Neural cell (in vitro differentiated cells): Measurements from ENCODE around the gene SUN1. TPM values are rescaled to one million over a fixed set of nuclear protein-coding genes. Genes with fewer than 3 reads are reported as not detected.
"Not testable (repeated sequence)": the region's sequence is repeated elsewhere in the genome, so short reads cannot be mapped to it uniquely, and the experiment has no call there.

Experiments used
- H2AFZ ChIP-seq: fragments of 200-600, 300-800 bp; sonication (generic), shearing (Covaris generic); 2 replicates; pipeline ENCODE4 v1.6.0; 2014; ENCODE audit warnings: low read depth, mild to moderate bottlenecking, antibody characterized with exemption, low read length, moderate library complexity
- H3F3A ChIP-seq: fragments of 200-600 bp; shearing (Covaris generic); 2 replicates; pipeline ENCODE4 v1.6.1; 2016; ENCODE audit warnings: mild to moderate bottlenecking, moderate library complexity, mixed read lengths, antibody characterized with exemption, low read length; ENCODE audit not compliant: insufficient read depth, poor library complexity, severe bottlenecking
- H3K27ac ChIP-seq: fragments of 200-600, 300-800 bp; sonication (generic), shearing (Covaris generic); 2 replicates; pipeline ENCODE4 v1.5.1; 2014; ENCODE audit warnings: mild to moderate bottlenecking, low read length, moderate library complexity
- H3K27me3 ChIP-seq: fragments of 300-800, 200-600 bp; sonication (generic), shearing (Covaris generic); 2 replicates; pipeline ENCODE4 v1.6.0; 2014; ENCODE audit warnings: mild to moderate bottlenecking, low read depth, low read length, moderate library complexity; ENCODE audit not compliant: insufficient read depth
- H3K36me3 ChIP-seq: fragments of 300-800, 200-600 bp; sonication (generic), shearing (Covaris generic); 2 replicates; pipeline ENCODE4 v1.5.1; 2014; ENCODE audit warnings: mild to moderate bottlenecking, antibody characterized with exemption, low read length, moderate library complexity; ENCODE audit not compliant: insufficient read depth
- H3K4me2 ChIP-seq: fragments of 300-800, 200-600 bp; sonication (generic), shearing (Covaris generic); 2 replicates; pipeline ENCODE4 v1.6.0; 2014; ENCODE audit warnings: mild to moderate bottlenecking, low read length
- H3K4me3 ChIP-seq: fragments of 300-800, 200-600 bp; sonication (generic), shearing (Covaris generic); 2 replicates; pipeline ENCODE4 v1.5.1; 2014; ENCODE audit warnings: mild to moderate bottlenecking, low read length, moderate library complexity
- H3K79me2 ChIP-seq: fragments of 200-600 bp; shearing (Covaris generic); replicated peaks from 2 replicates; pipeline ENCODE4 v1.6.0; 2014; ENCODE audit warnings: mild to moderate bottlenecking, low read length, moderate library complexity; ENCODE audit not compliant: insufficient read depth
- H3K9ac ChIP-seq: fragments of 300-800, 200-600 bp; sonication (generic), shearing (Covaris generic); 2 replicates; pipeline ENCODE4 v1.6.1; 2016; ENCODE audit warnings: mild to moderate bottlenecking, low read length, mixed read lengths
- H3K9me2 ChIP-seq: fragments of 200-600 bp; shearing (Covaris generic); 2 replicates; pipeline ENCODE4 v1.6.1; 2016; ENCODE audit warnings: mild to moderate bottlenecking, low read length, mixed read lengths; ENCODE audit not compliant: insufficient read depth
- H3K9me3 ChIP-seq: fragments of 200-600, 300-800 bp; sonication (generic), shearing (Covaris generic); 2 replicates; pipeline ENCODE4 v1.6.1; 2016; ENCODE audit warnings: mild to moderate bottlenecking, mixed run types, low read length, moderate library complexity, mixed read lengths
- H4K20me1 ChIP-seq: fragments of 200-600 bp; shearing (Covaris generic); 2 replicates; pipeline ENCODE4 v1.6.1; 2016; ENCODE audit warnings: mild to moderate bottlenecking, mixed run types; ENCODE audit not compliant: insufficient read depth
- CTCF ChIP-seq: fragments of 450-650 bp; IDR thresholded peaks from 2 replicates; pipeline ENCODE4 v1.5.1; 2014; ENCODE audit warnings: antibody characterized with exemption, mild to moderate bottlenecking, moderate library complexity; ENCODE audit not compliant: poor library complexity, severe bottlenecking
- EP300 ChIP-seq: fragments of 450-650 bp; conservative IDR thresholded peaks from 2 replicates; pipeline ENCODE4 v1.6.1; 2014; ENCODE audit warnings: antibody characterized with exemption, mild to moderate bottlenecking, moderate library complexity; ENCODE audit not compliant: poor library complexity, severe bottlenecking
- EZH2 ChIP-seq: fragments of 200-600, 300-800 bp; shearing (Covaris generic), sonication (generic); IDR thresholded peaks from 2 replicates; pipeline ENCODE4 v1.6.1; 2014; ENCODE audit warnings: antibody characterized with exemption, low read length, borderline replicate concordance, mild to moderate bottlenecking; ENCODE audit not compliant: insufficient read depth, poor library complexity, severe bottlenecking
- MXI1 ChIP-seq: fragments of 450-650 bp; conservative IDR thresholded peaks from 2 replicates; pipeline ENCODE4 v1.6.1; 2014; ENCODE audit warnings: antibody characterized with exemption, mild to moderate bottlenecking; ENCODE audit not compliant: poor library complexity, severe bottlenecking
- POLR2AphosphoS5 ChIP-seq: IDR thresholded peaks from 2 replicates; pipeline ENCODE4 v1.6.1; 2012
- RAD21 ChIP-seq: fragments of 450-650 bp; conservative IDR thresholded peaks from 2 replicates; pipeline ENCODE4 v1.6.1; 2014; ENCODE audit warnings: antibody characterized with exemption, mild to moderate bottlenecking, moderate library complexity
- REST ChIP-seq: IDR thresholded peaks from 2 replicates; pipeline ENCODE4 v1.6.1; 2012; ENCODE audit warnings: borderline replicate concordance
- SMC3 ChIP-seq: fragments of 450-650 bp; conservative IDR thresholded peaks from 2 replicates; pipeline ENCODE4 v1.6.1; 2014; ENCODE audit warnings: antibody characterized with exemption, mild to moderate bottlenecking, moderate library complexity; ENCODE audit not compliant: poor library complexity
- TAF1 ChIP-seq: IDR thresholded peaks from 2 replicates; pipeline ENCODE4 v1.6.1; 2012; ENCODE audit warnings: low read depth
- polyA plus RNA-seq: library from polyadenylated mRNA; depleted of rRNA; stranded (reverse); fragments of >200 nt; gene quantifications from 2 replicates; pipeline ENCODE4 v1.2.3, GENCODE V29; 2014

SUN1 gene
- polyA plus RNA-seq, 1 donor from 2014 or later = 309 TPM

GRCh38 chr7:802500-803242 lies 29.6 kb upstream of the SUN1 start:
- Histone ChIP-seq H3K4me3 (no peak overlapping the region), H3K27me3 (no peaks in the 10 kb centered on the region), H4K20me1 (no peaks in the 10 kb centered on the region), H3K36me3 (no peaks in the 10 kb centered on the region), H3K79me2 (no peaks in the 10 kb centered on the region), H3F3A (no peaks in the 10 kb centered on the region), H3K9ac (no peak overlapping the region), H3K9me2 (no peaks in the 10 kb centered on the region), H3K9me3 (no peaks in the 10 kb centered on the region), H2AFZ (no peak overlapping the region), H3K27ac (no peak overlapping the region), H3K4me2 (no peak overlapping the region)
- TF ChIP-seq MXI1 = no peak
- TF ChIP-seq EZH2 = no peak
- TF ChIP-seq POLR2AphosphoS5 = no peak
- TF ChIP-seq CTCF = no peak
- no peak for TF ChIP-seq SMC3
- no peak for TF ChIP-seq EP300
- no peak for TF ChIP-seq RAD21
- TF ChIP-seq REST = no peak
- TF ChIP-seq TAF1 = no peak

GRCh38 chr7:803243-803635 lies 29.0 kb upstream of the SUN1 start:
- no peak overlapping the region for H3K4me2 ChIP-seq
- H3K79me2 ChIP-seq = no peaks in the 10 kb centered on the region
- no peaks in the 10 kb centered on the region for H3K36me3 ChIP-seq
- TF ChIP-seq TAF1 (no peak), SMC3 (no peak), EP300 (no peak), POLR2AphosphoS5 (no peak), CTCF (no peak), EZH2 (no peak), RAD21 (no peak)
- H3K9me2 ChIP-seq = no peaks in the 10 kb centered on the region
- no peak overlapping the region for H3K4me3 ChIP-seq
- no peak overlapping the region for H3K27ac ChIP-seq
- H3K9me3 ChIP-seq = no peaks in the 10 kb centered on the region
- H3K9ac ChIP-seq = no peak overlapping the region
- no peaks in the 10 kb centered on the region for H3F3A ChIP-seq
- no peak overlapping the region for H2AFZ ChIP-seq
- no peaks in the 10 kb centered on the region for H3K27me3 ChIP-seq
- H4K20me1 ChIP-seq = no peaks in the 10 kb centered on the region

- not testable (repeated sequence) for H2AFZ ChIP-seq, H3K27me3 ChIP-seq, H4K20me1 ChIP-seq, H3K9me3 ChIP-seq, H3K9me2 ChIP-seq, H3K9ac ChIP-seq, H3K36me3 ChIP-seq, H3K4me3 ChIP-seq, H3F3A ChIP-seq, H3K4me2 ChIP-seq, H3K27ac ChIP-seq, H3K79me2 ChIP-seq
These were observed 28.5 kb upstream of the SUN1 start for GRCh38 chr7:803796-804195.
